NCI-H2196 treated with DMSO at 0.1 percent for 48 hours (cell line): ENCODE results near the gene ZIC5.

Source experiments
- DNase-seq: peaks from one replicate; lab custom pipeline; 2025; ENCODE audit not compliant: unreplicated experiment; lab: John Stamatoyannopoulos, UW

ZIC5 gene

GRCh38 chr13:99976575-99976974 is 5.0 kb upstream of the ZIC5 start:
- no peak for DNase-seq

GRCh38 chr13:99975626-99976025 is 4.1 kb upstream of the ZIC5 start:
- no peak for DNase-seq

GRCh38 chr13:99974939-99975561 is 3.5 kb upstream of the ZIC5 start:
- DNase-seq, result no peak

GRCh38 chr13:99974296-99974938 is 2.9 kb upstream of the ZIC5 start:
- DNase-seq, result no peak

- no peak for DNase-seq
Observed at GRCh38 chr13:99973808-99974185, 2.2 kb upstream of the ZIC5 start.

- DNase-seq, result no peak
Observed at GRCh38 chr13:99973163-99973807, 1.7 kb upstream of the ZIC5 start.

- DNase-seq, result no peak
Observed at GRCh38 chr13:99972190-99972731, 694 bp upstream of the ZIC5 start.

GRCh38 chr13:99970651-99971575 is 654 bp downstream of the ZIC5 start:
- no peak for DNase-seq

- peak; percentile 31 for DNase-seq
Observed at GRCh38 chr13:99969919-99970650, 1.5 kb downstream of the ZIC5 start.

GRCh38 chr13:99969453-99969918 is 2.1 kb downstream of the ZIC5 start:
- no peak for DNase-seq

- no peak for DNase-seq
Observed at GRCh38 chr13:99968521-99969452, 2.8 kb downstream of the ZIC5 start.

- no peak for DNase-seq
Observed at GRCh38 chr13:99967869-99968520, 3.6 kb downstream of the ZIC5 start.

GRCh38 chr13:99967498-99967868 is 4.1 kb downstream of the ZIC5 start:
- no peak for DNase-seq

GRCh38 chr13:99966064-99966805 is 5.3 kb downstream of the ZIC5 start:
- DNase-seq, result no peak

- no peak for DNase-seq
Observed at GRCh38 chr13:99965329-99966000, 6.1 kb downstream of the ZIC5 start.

GRCh38 chr13:99963816-99964339 is 7.7 kb downstream of the ZIC5 start:
- DNase-seq, result no peak

GRCh38 chr13:99962242-99962641 is 9.3 kb downstream of the ZIC5 start:
- peak; percentile 13 for DNase-seq
